ENCODE data around the gene ARHGEF39.
A peak's percentile ranks its signal among the peaks of the same experiment; 100 is the strongest.

ARHGEF39 gene

GRCh38 chr9:35636135-35636876 lies 28.7 kb downstream of the ARHGEF39 start:
- no peak for TF ChIP-seq Cebpa-rat (IDR thresholded peaks at IDR 0.05)
- H3K4me1 ChIP-seq = peaks cover 72 to 87% (median 80%) of the 10 kb centered on the region in 10 experiments
- H3K9me3 ChIP-seq (replicated peaks in 1 of 11) = peaks cover 0 to 17% (median 13%) of the 10 kb centered on the region in 11 experiments; a peak in 16 of 22 replicates
- peak overlapping the region; percentile 41 to 82 (median 70) for H3K9ac ChIP-seq
- peak overlapping the region in 3 of 10 experiments; percentile 11 to 26 (median 14); a peak in 3 of 20 replicates for H3K4me3 ChIP-seq
- H3K27ac ChIP-seq = peak overlapping the region; percentile 74 to 93 (median 84)
- H3K27me3 ChIP-seq = no peaks in the 10 kb centered on the region
- peaks cover 0 to 9% (median 7%) of the 10 kb centered on the region in 11 experiments; a peak in 8 of 22 replicates for H3K36me3 ChIP-seq
- no peaks in the 10 kb centered on the region for H4K20me1 ChIP-seq
- peak overlapping the region; percentile 66 to 96 (median 84) for H3K4me2 ChIP-seq

DNA sequence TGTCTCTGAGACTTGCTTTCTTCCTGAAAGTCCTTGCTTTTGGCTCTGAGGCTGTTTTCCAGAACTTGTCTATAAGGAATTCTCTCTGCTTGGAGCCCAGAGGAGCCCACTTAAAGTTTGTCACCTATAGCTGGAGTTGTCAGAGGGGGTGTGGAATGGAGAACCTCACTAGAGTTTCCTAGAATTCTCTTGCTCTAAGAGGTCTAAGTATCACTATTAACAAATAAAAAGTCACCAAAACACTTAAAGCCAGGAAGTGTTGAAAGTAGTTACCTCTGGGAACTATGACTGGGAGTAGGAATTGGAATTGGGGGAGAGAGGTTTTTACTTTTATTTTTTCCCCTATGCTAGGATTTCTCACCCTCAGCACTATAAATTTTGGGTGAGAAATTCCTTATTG lies 29.3 kb downstream of the ARHGEF39 start:
- H3K4me1 ChIP-seq = peaks cover 66 to 82% (median 74%) of the 10 kb centered on the region in 10 experiments
- peak overlapping the region in 10 of 11 experiments; percentile 11 to 82 (median 71); a peak in 19 of 22 replicates for H3K9ac ChIP-seq
- peaks cover 0 to 11% (median 7%) of the 10 kb centered on the region in 11 experiments; a peak in 16 of 22 replicates for H3K9me3 ChIP-seq (replicated peaks in 1 of 11)
- peaks cover 0 to 6% (median 5%) of the 10 kb centered on the region in 11 experiments; a peak in 8 of 22 replicates for H3K36me3 ChIP-seq
- H3K4me3 ChIP-seq = peak overlapping the region in 2 of 10 experiments; percentile 11 to 26; a peak in 2 of 20 replicates
- no peaks in the 10 kb centered on the region for H4K20me1 ChIP-seq
- no peaks in the 10 kb centered on the region for H3K27me3 ChIP-seq
- peak overlapping the region; percentile 74 to 93 (median 84) for H3K27ac ChIP-seq
- no peak for TF ChIP-seq Cebpa-rat (IDR thresholded peaks at IDR 0.05)
- H3K4me2 ChIP-seq = peak overlapping the region; percentile 66 to 96 (median 84)

- TF ChIP-seq Cebpa-rat (IDR thresholded peaks at IDR 0.05) = no peak
- no peaks in the 10 kb centered on the region for H3K36me3 ChIP-seq
- H3K9ac ChIP-seq = no peak overlapping the region
- no peak overlapping the region for H3K27ac ChIP-seq
- H3K4me2 ChIP-seq = 0 out of 22 replicates have a peak overlapping the region, but pooled peaks of 1 of the 11 experiments have one; percentile 1
- no peak overlapping the region for H3K4me3 ChIP-seq
- peaks cover 13 to 77% (median 31%) of the 10 kb centered on the region in 10 experiments for H3K4me1 ChIP-seq
- H4K20me1 ChIP-seq = no peaks in the 10 kb centered on the region
- H3K9me3 ChIP-seq (replicated peaks in 1 of 11) = peaks cover 0 to 6% (median 0%) of the 10 kb centered on the region in 11 experiments; a peak in 1 of 22 replicates
- no peaks in the 10 kb centered on the region for H3K27me3 ChIP-seq
Observed at GRCh38 chr9:35629597-35629996, 35.4 kb downstream of the ARHGEF39 start.

DNA sequence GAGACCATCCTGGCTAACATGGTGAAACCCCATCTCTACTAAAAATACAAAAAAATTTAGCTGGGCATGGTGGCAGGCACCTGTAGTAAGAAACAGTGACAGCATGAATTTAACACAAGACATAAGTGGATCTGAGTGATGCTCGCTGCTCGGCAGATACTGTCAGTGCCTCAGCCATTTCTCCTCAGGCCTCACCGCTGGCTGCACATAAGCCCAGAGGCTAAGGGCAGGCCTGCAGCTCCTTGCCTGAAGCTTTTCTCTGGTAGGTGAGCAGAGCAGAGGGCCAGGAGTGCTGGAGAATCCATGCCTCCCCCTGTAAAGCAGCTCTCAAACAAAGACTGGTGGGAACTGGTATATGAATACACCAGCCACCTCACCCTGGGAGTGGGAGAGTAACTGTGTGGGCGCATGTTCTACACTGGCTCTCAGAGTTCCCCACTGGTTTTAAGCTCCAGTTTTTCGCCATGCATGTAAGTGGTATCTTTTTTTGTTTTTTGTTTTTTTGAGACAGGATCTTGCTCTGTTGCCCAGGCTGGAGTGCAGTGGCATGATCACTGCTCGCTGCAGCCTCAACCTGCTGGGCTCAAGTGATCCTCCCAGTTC lies 36.5 kb downstream of the ARHGEF39 start:
- no peaks in the 10 kb centered on the region for H3K27me3 ChIP-seq
- H3K4me1 ChIP-seq = peaks cover 2 to 70% (median 22%) of the 10 kb centered on the region in 10 experiments
- H4K20me1 ChIP-seq = no peaks in the 10 kb centered on the region
- H3K4me3 ChIP-seq = no peak overlapping the region
- peaks cover 0 to 6% (median 0%) of the 10 kb centered on the region in 11 experiments; a peak in 1 of 22 replicates for H3K9me3 ChIP-seq (replicated peaks in 1 of 11)
- H3K9ac ChIP-seq = peak overlapping the region in 1 of 11 experiments; percentile 16; a peak in 1 of 22 replicates
- no peak for TF ChIP-seq Cebpa-rat (IDR thresholded peaks at IDR 0.05)
- H3K36me3 ChIP-seq = no peaks in the 10 kb centered on the region
- 0 out of 22 replicates have a peak overlapping the region, but pooled peaks of 1 of the 11 experiments have one; percentile 20 for H3K27ac ChIP-seq
- peak overlapping the region in 2 of 11 experiments; percentile 41 to 42; a peak in 1 of 22 replicates for H3K4me2 ChIP-seq

GRCh38 chr9:35627575-35627974 lies 37.4 kb downstream of the ARHGEF39 start:
- H3K4me2 ChIP-seq = peak overlapping the region in 10 of 11 experiments; percentile 5 to 58 (median 38); a peak in 16 of 22 replicates
- H3K27ac ChIP-seq = peak overlapping the region in 2 of 11 experiments; percentile 20 to 21; a peak in 3 of 22 replicates
- no peaks in the 10 kb centered on the region for H3K36me3 ChIP-seq
- H4K20me1 ChIP-seq = no peaks in the 10 kb centered on the region
- H3K4me3 ChIP-seq = no peak overlapping the region
- peaks cover 0 to 6% (median 0%) of the 10 kb centered on the region in 11 experiments; a peak in 1 of 22 replicates for H3K9me3 ChIP-seq (replicated peaks in 1 of 11)
- TF ChIP-seq Cebpa-rat (IDR thresholded peaks at IDR 0.05) = no peak
- H3K9ac ChIP-seq = peak overlapping the region in 1 of 11 experiments; percentile 16; a peak in 1 of 22 replicates
- peaks cover 0 to 70% (median 25%) of the 10 kb centered on the region in 10 experiments; a peak in 17 of 20 replicates for H3K4me1 ChIP-seq
- no peaks in the 10 kb centered on the region for H3K27me3 ChIP-seq

DNA sequence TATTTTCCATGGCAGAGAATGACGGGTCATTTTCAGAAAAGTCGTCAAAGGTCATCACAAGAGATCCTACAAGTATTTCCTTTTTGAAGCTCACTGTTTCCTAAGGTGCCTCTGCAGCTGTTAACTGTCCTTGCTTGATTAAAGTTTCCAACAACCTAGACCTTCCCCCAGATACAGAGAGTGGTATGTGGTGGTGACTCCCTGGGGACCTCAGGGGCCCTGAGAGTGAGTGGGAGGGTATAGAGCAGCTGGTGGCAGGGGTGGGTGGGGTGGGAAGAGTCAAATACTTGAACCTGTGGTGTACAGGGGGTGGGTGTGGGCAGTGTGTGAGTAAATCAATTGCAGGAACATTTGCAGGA lies 45.2 kb downstream of the ARHGEF39 start:
- TF ChIP-seq Cebpa-rat (IDR thresholded peaks at IDR 0.05) = no peak
- Histone ChIP-seq H3K27ac (peak overlapping the region; percentile 68 to 97 (median 94); a peak in 21 of 22 replicates), H4K20me1 (peaks cover 0 to 12% (median 0%) of the 10 kb centered on the region in 11 experiments; a peak in 3 of 22 replicates), H3K9me3 (replicated peaks in 1 of 11) (no peaks in the 10 kb centered on the region), H3K9ac (peak overlapping the region in 10 of 11 experiments; percentile 70 to 84 (median 76); a peak in 18 of 22 replicates), H3K4me1 (peaks cover 72 to 91% (median 84%) of the 10 kb centered on the region in 10 experiments), H3K4me3 (peak overlapping the region in 8 of 10 experiments; percentile 32 to 67 (median 61); a peak in 9 of 20 replicates), H3K27me3 (no peaks in the 10 kb centered on the region), H3K4me2 (peak overlapping the region; percentile 85 to 100 (median 96)), H3K36me3 (peaks cover 0 to 18% (median 7%) of the 10 kb centered on the region in 11 experiments; a peak in 12 of 22 replicates)

DNA sequence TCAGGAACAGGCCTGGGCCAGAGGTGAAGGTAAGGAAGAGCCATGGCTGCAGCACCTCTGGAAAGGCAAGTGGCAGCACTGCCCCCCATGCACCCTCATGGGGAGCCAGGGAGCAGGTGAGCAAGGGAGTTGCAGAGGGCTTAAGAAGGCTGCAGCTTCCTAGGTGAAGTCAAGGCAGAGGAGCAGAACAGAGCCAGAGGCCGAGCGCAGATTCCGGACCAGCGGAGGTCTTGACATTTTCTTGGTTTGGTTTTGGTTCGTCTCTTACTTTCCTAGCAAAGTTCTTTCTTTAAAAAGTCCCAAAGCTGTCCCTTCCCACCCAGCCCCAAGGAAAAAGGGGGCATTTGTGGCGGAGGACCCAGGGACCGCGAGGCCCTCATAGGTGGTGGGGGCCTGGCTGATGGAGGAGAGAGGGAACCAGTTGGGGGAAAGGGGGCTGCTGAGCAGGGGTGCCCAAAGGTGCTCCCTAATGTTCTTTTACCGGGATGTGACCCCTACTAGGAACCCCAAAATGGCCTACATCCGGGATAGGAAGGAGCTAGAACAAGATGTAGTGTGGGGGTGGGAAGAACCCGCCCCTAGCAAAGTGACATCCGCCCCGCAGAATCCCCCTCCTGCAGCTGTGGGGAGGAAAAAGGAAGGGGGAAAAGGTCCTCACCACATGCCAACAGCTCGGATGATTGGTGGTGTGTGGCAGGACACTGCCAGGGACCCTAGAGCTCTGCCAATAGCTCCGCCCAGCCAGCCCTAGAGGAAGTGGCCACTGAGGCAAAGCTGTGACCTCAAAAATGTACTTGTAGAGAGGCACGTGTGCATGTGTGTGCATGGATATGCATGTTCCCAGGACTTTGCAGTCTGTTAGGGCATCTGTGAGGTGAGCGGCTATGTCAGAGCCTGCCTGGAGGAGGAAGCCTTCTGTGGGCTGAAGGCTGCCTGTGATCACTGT lies 45.9 kb downstream of the ARHGEF39 start:
- H3K4me1 ChIP-seq = peaks cover 75 to 96% (median 87%) of the 10 kb centered on the region in 10 experiments
- no peak for TF ChIP-seq Cebpa-rat (IDR thresholded peaks at IDR 0.05)
- H3K4me3 ChIP-seq = peak overlapping the region; percentile 55 to 67 (median 61)
- H3K9me3 ChIP-seq (replicated peaks in 1 of 11) = no peaks in the 10 kb centered on the region
- peak overlapping the region; percentile 70 to 84 (median 76) for H3K9ac ChIP-seq
- H3K27me3 ChIP-seq = no peaks in the 10 kb centered on the region
- H3K36me3 ChIP-seq = peaks cover 0 to 24% (median 14%) of the 10 kb centered on the region in 11 experiments; a peak in 14 of 22 replicates
- peak overlapping the region; percentile 85 to 100 (median 96) for H3K4me2 ChIP-seq
- H4K20me1 ChIP-seq = peaks cover 0 to 16% (median 0%) of the 10 kb centered on the region in 11 experiments; a peak in 3 of 22 replicates
- peak overlapping the region; percentile 68 to 97 (median 94) for H3K27ac ChIP-seq
